Natural killer cell treated with Interleukin-12 subunit alpha and Interleukin-12 subunit beta and Interleukin-15 and Interleukin-18, amount 100 ng/mL, for 72 hours (primary cell): ENCODE data around the gene TMOD1. TPM values are rescaled to one million over a fixed set of nuclear protein-coding genes. Genes with fewer than 3 reads are reported as not detected.
A peak's percentile ranks its signal among the peaks of the same experiment; 100 is the strongest.
"Not testable (repeated sequence)": the region's sequence is repeated elsewhere in the genome, so short reads cannot be mapped to it uniquely, and the experiment has no call there.

Source experiments
- ATAC-seq, 2 donors: fragments of 150-1000 bp; cut with Tn5 transposase in 1 of 2; sonication (Bioruptor Pico), chemical (Tn5 transposase) in 1 of 2; 2 replicates each; pipeline ENCODE4 v1.10.0; 2021
- DNase-seq: peaks from one replicate; pipeline ENCODE4 v3.0.0; 2022; ENCODE audit warnings: low spot score
- H3K27ac Mint-ChIP-seq, 2 donors: 1 replicate in 1 of 2; 2 replicates in 1 of 2; pipeline ENCODE4 v1.8.0; 2022; ENCODE audit warnings: mixed read lengths in 2 of 2, mild to moderate bottlenecking in 1 of 2, moderate library complexity in 1 of 2
- H3K27me3 Mint-ChIP-seq, 2 donors: 1 replicate in 1 of 2; 2 replicates in 1 of 2; pipeline ENCODE4 v1.8.0; 2022; ENCODE audit warnings: mixed read lengths in 2 of 2
- H3K36me3 Mint-ChIP-seq: one replicate; pipeline ENCODE4 v1.8.0; 2022; ENCODE audit warnings: mixed read lengths
- H3K4me1 Mint-ChIP-seq, 2 donors: 1 replicate in 1 of 2; 2 replicates in 1 of 2; pipeline ENCODE4 v1.8.0; 2022; ENCODE audit warnings: low read depth in 2 of 2, mixed read lengths in 2 of 2, mild to moderate bottlenecking in 1 of 2
- H3K4me3 Mint-ChIP-seq: one replicate; pipeline ENCODE4 v1.8.0; 2022; ENCODE audit warnings: mixed read lengths
- H3K9me3 Mint-ChIP-seq: 2 replicates; pipeline ENCODE4 v1.8.0; 2022; ENCODE audit warnings: mixed read lengths
- total RNA-seq, 2 donors: library from RNA; stranded (reverse); gene quantifications; one replicate each; pipeline ENCODE4 v1.2.3, GENCODE V29; 2022

TMOD1 gene
- total RNA-seq, 2 donors from 2014 or later = 1.1 to 2.1 TPM

DNA sequence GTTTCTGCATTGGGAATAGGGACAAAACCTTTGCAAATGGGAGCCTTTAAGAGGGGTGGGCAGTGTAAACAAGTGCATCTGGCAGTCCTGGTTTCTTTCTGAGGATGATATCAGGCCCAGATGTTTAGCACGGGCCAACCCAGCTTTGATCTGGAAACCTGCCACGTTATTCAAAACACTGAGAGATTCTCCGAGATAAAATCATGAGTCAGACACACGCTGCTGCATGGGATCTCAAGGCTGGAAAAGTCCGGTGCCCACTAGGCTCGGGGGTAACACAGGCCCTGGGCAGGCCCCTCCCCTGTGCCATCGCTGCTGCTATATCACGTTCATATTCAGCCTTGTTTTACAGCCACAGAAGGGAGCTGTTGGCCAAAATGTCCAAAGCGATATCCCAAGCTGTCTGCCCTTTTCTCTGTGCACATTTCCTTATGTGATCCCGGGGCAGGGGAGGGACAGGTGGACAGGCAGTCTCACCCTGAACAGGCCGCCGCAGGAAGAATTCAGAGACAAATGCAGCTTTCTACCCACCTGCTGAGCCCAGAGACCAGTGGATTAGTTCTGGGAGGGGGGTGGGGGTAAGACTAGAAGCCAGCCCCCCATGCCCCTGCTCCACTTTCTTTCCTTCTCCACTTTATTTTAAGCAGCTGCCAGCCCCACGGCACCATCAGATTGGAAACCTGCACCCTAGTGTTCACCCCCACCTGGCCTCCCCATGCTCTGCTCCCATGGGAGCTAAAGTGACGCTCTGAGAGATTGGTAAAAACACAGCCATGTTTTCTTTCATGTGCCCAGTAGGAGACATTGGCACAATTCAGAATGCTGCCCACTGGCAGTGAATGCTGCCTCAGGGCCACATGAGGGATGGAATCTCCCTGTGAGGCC is 63.1 kb downstream of the TMOD1 start:
- H3K27ac Mint-ChIP-seq = no peak overlapping the region
- no peaks in the 10 kb centered on the region for H3K36me3 Mint-ChIP-seq
- H3K4me1 Mint-ChIP-seq = no peaks in the 10 kb centered on the region
- no peaks in the 10 kb centered on the region for H3K9me3 Mint-ChIP-seq
- no peak overlapping the region for H3K4me3 Mint-ChIP-seq
- DNase-seq = no peak
- H3K27me3 Mint-ChIP-seq = peaks cover 7 to 13% of the 10 kb centered on the region in 2 donors
- no peak for ATAC-seq

DNA sequence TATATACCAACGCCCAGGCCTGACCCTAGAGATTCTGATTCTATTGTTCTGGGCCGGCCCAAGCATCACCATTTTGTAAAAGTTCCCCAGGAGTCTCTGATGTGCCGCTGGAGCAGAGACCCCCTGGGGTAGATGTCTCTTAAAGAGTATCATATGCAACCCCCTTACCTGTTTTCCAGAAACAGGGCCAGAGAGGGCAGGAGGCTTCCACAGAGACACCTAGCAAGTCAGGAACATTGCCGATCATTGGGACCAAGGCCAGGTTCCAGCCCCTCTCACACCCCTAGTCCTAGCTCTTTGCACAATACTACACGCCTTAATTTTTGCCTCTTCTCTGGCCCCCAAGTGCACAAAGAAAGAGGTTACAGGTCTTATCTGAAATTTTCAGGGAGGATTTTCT is 63.8 kb downstream of the TMOD1 start:
- no peak overlapping the region for H3K4me3 Mint-ChIP-seq
- ATAC-seq (no peak), DNase-seq (no peak)
- no peaks in the 10 kb centered on the region for H3K9me3 Mint-ChIP-seq
- no peaks in the 10 kb centered on the region for H3K4me1 Mint-ChIP-seq
- peaks cover 0 to 7% of the 10 kb centered on the region in 2 donors for H3K27me3 Mint-ChIP-seq
- no peak overlapping the region for H3K27ac Mint-ChIP-seq
- H3K36me3 Mint-ChIP-seq = no peaks in the 10 kb centered on the region

DNA sequence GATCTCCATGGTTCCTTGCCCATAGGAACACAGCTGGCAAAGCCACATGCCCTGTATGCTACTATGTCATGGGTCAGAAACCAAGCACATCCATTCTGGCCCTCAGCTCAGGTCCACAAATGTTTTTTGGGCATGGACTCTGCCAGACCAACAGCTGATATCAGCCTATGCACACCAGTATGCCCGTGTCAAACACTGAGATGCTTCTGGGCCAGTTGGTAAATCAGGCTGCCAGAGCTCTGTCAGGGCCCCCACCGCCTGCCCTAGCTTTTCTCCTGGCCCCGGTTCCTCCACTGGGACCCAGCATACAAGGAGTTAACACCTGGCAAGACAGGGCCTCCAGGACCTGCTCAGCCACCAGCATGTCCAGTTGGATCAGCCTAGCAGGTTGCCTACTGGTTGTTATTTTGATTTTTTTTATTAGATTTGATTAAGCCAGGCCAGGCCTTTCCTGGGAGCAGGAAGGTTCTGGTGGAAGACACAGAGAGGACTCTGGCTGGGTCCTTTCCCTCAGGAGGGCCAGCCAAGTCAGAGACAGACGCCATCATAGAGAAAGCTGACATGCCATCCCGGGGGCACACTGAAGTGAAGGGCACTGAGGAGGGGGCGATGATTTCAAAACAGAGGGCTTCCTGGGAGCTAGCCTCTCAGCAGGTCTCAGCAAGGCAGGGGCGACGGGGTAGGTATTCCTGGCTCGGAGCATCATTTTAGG is 65.9 kb downstream of the TMOD1 start:
- no peaks in the 10 kb centered on the region for H3K9me3 Mint-ChIP-seq
- H3K27me3 Mint-ChIP-seq = peaks cover 0 to 2% of the 10 kb centered on the region in 2 donors
- H3K36me3 Mint-ChIP-seq = no peaks in the 10 kb centered on the region
- no peaks in the 10 kb centered on the region for H3K4me1 Mint-ChIP-seq
- no peak overlapping the region for H3K4me3 Mint-ChIP-seq
- ATAC-seq (no peak), DNase-seq (no peak)
- H3K27ac Mint-ChIP-seq = no peak overlapping the region

DNA sequence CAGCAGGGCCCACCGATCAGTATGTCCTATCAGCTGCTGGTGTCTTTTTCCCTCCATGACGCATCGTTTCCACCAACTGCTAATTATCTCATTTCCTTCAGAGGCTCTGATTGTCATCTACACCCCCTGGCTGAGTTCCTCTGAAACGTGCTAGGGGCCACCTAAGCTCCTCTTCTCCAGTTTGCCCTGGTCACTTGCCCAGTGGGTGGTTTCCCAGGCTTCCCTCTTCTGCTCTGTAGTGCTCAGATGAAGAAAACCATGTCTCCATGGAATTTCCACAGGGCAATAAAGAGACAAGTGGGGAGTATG is 66.4 kb downstream of the TMOD1 start:
- Mint-ChIP-seq H3K36me3 (no peaks in the 10 kb centered on the region), H3K4me1 (no peaks in the 10 kb centered on the region), H3K27ac (no peak overlapping the region), H3K27me3 (peaks cover 0 to 2% of the 10 kb centered on the region in 2 donors), H3K4me3 (no peak overlapping the region), H3K9me3 (no peaks in the 10 kb centered on the region)
- ATAC-seq = no peak
- no peak for DNase-seq

DNA sequence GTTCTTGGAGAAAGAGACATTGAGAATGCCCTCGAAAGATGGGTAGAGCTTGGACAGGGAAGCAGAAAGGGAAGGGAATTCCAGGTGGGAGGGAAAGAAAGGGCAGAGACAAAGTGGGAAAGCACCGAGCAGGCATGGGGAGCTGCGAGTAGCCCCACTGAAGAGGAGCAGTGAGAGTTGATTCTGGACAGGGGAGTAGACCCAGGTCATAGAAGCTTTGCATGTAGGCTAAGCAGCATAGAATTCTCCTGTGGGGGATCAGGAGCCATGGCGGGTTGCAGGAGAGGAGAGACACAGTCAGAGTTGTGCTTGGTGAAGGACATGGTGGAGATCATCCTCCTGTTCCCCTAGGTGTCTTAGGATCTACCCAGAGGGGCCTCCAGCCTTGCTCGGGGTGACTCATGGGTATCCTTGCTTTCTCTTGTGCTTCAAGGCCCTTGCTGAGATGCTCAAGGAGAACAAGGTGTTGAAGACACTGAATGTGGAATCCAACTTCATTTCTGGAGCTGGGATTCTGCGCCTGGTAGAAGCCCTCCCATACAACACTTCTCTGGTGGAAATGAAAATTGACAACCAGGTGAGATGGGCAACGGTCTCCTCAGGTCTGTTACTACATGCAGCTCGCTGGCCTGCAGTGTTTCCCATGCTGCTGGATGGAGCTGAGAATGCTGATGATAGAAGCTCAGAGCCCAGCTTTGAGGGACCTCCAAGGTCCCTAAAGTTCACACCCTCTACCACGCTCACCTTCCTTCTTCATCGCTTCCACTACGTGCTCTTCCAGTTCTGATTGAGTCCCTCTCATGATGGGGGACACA is 67.2 kb downstream of the TMOD1 start:
- H3K36me3 Mint-ChIP-seq = no peaks in the 10 kb centered on the region
- no peaks in the 10 kb centered on the region for H3K9me3 Mint-ChIP-seq
- no peak for DNase-seq
- no peak for ATAC-seq
- H3K27ac Mint-ChIP-seq = no peak overlapping the region
- peaks cover 0 to 2% of the 10 kb centered on the region in 2 donors for H3K27me3 Mint-ChIP-seq
- no peaks in the 10 kb centered on the region for H3K4me1 Mint-ChIP-seq
- H3K4me3 Mint-ChIP-seq = no peak overlapping the region

DNA sequence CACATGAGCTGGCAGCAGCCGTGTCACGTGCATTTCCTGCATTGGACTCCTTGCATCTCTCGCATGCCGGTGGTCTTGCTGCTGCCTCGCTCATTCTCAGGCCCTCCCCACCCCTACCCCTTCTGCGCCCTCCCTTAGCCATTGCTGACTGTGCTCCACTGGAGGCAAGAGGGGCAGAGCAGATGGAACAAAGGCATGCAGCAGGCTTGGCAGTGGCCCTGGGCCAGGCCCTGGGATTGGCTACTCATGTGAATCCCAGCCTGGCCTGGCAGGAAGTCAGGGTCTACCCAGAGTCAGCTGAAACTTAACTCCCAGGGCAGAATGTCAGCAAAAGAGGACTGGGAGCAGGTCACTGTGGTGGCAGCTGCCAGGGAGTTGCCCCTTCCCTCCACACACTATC is 69.4 kb downstream of the TMOD1 start:
- peaks cover 0 to 14% of the 10 kb centered on the region in 2 donors for H3K4me1 Mint-ChIP-seq
- DNase-seq (no peak), ATAC-seq (no peak)
- no peak overlapping the region for H3K4me3 Mint-ChIP-seq
- no peaks in the 10 kb centered on the region for H3K9me3 Mint-ChIP-seq
- no peaks in the 10 kb centered on the region for H3K36me3 Mint-ChIP-seq
- H3K27ac Mint-ChIP-seq = no peak overlapping the region
- peaks cover 0 to 2% of the 10 kb centered on the region in 2 donors for H3K27me3 Mint-ChIP-seq

DNA sequence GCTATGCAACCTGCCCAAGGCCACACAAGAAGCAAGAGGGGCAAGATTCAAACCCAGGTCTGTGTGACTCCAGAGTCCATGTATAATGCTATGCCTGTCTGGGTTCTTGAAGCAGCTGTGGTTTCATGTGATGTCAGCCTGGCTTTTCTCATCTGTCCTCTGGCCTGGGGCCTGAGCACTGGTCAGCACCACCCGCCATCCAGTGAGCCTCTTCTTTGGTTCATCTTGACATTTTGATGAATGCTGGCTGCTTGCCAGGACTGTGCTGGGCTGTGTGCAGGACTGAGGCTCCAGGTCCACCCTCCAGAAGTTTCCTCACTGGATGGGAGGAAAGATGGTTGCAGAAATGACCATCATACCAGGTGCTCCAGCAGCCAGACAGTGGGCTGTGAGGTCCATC is 70.2 kb downstream of the TMOD1 start:
- H3K4me3 Mint-ChIP-seq = no peak overlapping the region
- H3K27me3 Mint-ChIP-seq = peaks cover 0 to 2% of the 10 kb centered on the region in 2 donors
- no peak overlapping the region for H3K27ac Mint-ChIP-seq
- no peak for DNase-seq
- H3K9me3 Mint-ChIP-seq = no peaks in the 10 kb centered on the region
- peaks cover 0 to 16% of the 10 kb centered on the region in 2 donors for H3K4me1 Mint-ChIP-seq
- no peak for ATAC-seq
- H3K36me3 Mint-ChIP-seq = no peaks in the 10 kb centered on the region

DNA sequence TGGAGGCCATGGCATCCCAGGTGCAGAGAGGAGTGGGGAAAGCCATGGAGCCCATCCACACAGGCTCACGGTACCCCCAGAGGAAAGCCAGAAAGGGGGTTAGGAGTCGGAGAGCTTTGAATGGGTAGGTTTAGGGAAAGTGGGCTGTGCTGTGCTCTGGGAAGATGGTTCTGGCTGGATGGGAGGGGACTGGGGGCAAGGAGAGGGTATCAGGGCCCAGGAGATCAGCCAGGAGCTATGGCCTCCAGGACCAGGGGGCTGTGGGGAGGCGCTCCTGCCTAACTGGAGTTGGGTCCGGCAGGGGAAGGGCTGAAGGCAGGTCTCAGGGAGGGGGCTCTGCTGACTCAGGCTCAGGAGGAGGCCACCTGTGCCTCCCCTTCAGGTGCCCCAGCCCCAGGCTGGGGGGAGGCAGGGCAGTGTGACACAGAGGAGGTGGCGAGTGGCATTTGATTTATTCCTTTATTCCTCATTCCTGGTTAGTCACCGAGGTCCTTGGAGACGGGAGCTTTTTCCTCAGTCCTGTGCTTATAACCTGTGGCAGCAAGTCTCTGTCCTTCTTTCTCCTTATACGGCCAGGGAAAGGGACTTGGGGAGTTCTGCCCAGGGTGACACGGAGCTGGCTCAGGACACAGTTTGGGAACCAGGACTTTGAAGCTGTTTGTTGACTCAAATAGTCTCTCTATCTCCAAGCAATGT is 70.9 kb downstream of the TMOD1 start:
- no peak for DNase-seq
- H3K9me3 Mint-ChIP-seq = no peaks in the 10 kb centered on the region
- H3K27ac Mint-ChIP-seq = no peak overlapping the region
- no peak overlapping the region for H3K4me3 Mint-ChIP-seq
- peaks cover 0 to 2% of the 10 kb centered on the region in 2 donors for H3K27me3 Mint-ChIP-seq
- H3K4me1 Mint-ChIP-seq = peaks cover 0 to 16% of the 10 kb centered on the region in 2 donors
- ATAC-seq = no peak
- H3K36me3 Mint-ChIP-seq = no peaks in the 10 kb centered on the region

DNA sequence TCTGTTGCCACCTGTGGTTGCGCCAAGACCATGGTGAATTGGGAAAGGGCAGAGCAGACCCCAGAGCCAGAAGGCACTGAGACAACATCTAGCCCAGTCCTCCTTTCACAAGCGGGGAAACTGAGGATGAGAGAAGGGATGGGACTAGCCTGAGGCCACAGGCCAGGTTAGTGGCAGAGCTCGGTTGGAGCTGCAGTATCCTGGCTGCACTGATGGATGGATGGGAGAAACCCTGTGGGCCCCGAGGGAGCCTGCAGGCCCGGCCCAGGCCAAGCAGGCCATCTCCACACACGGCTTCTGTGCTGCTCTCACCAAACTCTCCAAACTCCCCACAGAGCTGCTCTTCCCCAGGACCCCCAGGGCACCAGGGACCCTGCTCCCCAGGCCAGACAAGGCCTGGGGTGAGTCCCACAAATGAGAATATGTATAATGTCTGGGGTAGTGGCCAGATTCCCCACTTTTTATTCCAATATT is 71.5 kb downstream of the TMOD1 start:
- H3K27ac Mint-ChIP-seq = no peak overlapping the region
- no peaks in the 10 kb centered on the region for H3K9me3 Mint-ChIP-seq
- no peaks in the 10 kb centered on the region for H3K36me3 Mint-ChIP-seq
- H3K4me3 Mint-ChIP-seq = no peak overlapping the region
- H3K27me3 Mint-ChIP-seq = peaks cover 0 to 2% of the 10 kb centered on the region in 2 donors
- H3K4me1 Mint-ChIP-seq = peaks cover 0 to 16% of the 10 kb centered on the region in 2 donors
- ATAC-seq (peak in 1 of 2 donors; percentile 44), DNase-seq (no peak)

DNA sequence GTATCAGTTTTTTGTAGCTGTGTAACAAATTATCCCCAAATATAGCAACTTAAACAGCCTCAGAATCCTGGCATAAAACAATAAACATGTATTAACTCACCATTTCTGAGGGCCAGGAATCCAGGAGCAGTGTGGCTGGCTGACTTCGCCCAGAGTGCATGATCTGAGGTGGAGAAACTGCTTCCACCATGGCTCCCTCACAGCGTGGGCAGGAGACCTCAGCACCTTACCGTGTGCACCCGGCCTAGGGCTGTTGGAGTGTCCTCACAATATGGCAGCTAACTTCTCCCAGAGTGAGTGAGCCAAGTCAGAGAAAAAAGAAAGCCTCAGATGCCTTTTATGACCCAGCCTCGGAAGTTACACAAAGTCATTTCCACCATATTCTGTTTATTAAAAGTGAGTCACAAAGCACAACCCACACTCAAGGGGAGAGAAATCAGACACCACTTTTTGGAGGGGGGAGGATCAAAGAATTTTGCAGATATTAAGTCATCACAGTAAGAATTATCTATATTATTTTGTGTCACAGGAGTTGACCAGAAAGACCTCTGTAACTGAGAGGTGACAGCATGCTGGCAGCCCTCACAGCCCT is 72.1 kb downstream of the TMOD1 start:
- no peaks in the 10 kb centered on the region for H3K27me3 Mint-ChIP-seq

DNA sequence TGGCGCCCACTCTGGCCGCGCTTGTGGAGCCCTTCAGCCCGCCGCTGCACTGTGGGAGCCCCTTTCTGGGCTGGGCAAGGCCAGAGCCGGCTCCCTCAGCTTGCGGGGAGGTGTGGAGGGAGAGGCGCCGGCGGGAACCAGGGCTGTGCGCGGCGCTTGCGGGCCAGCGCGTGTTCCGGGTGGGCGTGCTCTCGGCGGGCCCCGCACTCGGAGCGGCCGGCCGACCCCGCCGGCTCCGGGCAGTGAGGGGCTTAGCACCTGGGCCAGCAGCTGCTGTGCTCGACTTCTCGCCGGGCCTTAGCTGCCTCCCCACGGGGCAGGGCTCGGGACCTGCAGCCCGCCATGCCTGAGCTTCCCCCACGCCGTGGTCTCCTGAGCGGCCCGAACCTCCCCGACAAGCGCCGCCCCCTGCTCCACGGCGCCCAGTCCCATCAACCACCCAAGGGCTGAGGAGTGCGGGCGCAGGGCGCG is 72.7 kb downstream of the TMOD1 start:
- not testable (repeated sequence) for H3K36me3 Mint-ChIP-seq, H3K27me3 Mint-ChIP-seq

More for the DNA sequence above, 72.1 kb downstream of the TMOD1 start:
- DNase-seq (no peak), ATAC-seq (no peak)
- H3K4me1 Mint-ChIP-seq = peaks cover 0 to 16% of the 10 kb centered on the region in 2 donors
- peak overlapping the region in 1 of 2 donors; percentile 41 for H3K27ac Mint-ChIP-seq
- H3K9me3 Mint-ChIP-seq = no peaks in the 10 kb centered on the region
- H3K4me3 Mint-ChIP-seq = peak overlapping the region; percentile 10
- no peaks in the 10 kb centered on the region for H3K36me3 Mint-ChIP-seq

DNA sequence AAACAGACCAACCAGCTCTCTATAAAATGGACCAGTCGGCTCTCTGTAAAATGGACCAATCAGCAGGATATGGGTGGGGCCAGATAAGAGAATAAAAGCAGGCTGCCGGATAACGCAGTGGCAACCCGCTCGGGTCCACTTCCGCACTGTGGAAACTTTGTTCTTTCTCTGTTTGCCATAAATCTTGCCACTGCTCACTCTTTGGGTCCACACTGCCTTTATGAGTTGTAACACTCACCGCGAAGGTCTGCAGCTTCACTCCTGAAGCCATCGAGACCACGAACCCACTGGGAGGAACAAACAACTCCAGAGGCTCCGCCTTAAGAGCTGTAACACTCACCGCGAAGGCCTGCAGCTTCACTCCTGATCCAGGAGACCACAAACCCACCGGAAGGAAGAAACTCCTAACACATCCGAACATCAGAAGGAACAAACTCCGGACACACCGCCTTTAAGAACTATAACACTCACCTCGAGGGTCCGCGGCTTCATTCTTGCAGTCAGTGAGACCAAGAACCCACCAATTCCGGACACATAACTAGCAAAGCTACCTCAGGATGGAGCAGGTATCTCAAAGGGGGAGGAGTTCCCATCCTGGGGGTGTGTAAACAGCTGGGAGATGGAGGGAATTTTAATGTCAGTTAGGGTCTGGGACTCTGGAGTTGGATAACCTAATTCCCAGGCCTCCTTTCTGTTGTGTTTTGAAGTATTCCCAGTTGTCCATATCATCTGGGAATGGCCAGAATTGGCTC is 73.6 kb downstream of the TMOD1 start:
- not testable (repeated sequence) for H3K36me3 Mint-ChIP-seq, H3K27me3 Mint-ChIP-seq, DNase-seq, H3K9me3 Mint-ChIP-seq
- H3K4me1 Mint-ChIP-seq = peaks cover 0 to 16% of the 10 kb centered on the region in 2 donors
- H3K4me3 Mint-ChIP-seq = peak overlapping the region; percentile 94
- H3K27ac Mint-ChIP-seq = peak overlapping the region; percentile 79 to 86
- peak in 1 of 2 donors; percentile 51 for ATAC-seq

More for the DNA sequence above, 72.7 kb downstream of the TMOD1 start:
- H3K27ac Mint-ChIP-seq, H3K9me3 Mint-ChIP-seq, H3K4me3 Mint-ChIP-seq, ATAC-seq, DNase-seq: not testable (repeated sequence)
- H3K4me1 Mint-ChIP-seq = peaks cover 0 to 16% of the 10 kb centered on the region in 2 donors
